HG03103 (cell line): ENCODE results near the gene TM4SF20.

Experiments
- ATAC-seq: cut with Tn5 transposase; IDR thresholded peaks from one replicate; pipeline ENCODE4 v1.9.1; 2021; ENCODE audit warnings: low read depth; ENCODE audit not compliant: unreplicated experiment

Gene TM4SF20

DNA sequence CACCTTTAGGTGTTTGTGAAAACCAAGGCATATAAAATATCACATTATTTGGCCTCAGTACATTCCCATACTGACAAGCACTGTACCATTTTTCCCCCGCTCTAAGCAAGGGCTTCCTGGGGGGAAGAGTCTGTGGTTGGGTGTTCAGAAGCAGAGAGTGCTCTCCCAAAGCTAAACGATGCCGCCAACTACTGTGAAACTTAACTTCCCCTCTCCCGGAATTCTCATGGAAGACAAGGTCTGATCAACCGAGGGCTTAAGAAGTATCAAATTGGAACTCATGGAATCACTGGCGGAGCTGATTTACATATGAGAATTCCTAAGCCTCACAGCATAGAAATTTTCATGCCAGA lies 54.5 kb downstream of the TM4SF20 start:
- ATAC-seq: no peak

DNA sequence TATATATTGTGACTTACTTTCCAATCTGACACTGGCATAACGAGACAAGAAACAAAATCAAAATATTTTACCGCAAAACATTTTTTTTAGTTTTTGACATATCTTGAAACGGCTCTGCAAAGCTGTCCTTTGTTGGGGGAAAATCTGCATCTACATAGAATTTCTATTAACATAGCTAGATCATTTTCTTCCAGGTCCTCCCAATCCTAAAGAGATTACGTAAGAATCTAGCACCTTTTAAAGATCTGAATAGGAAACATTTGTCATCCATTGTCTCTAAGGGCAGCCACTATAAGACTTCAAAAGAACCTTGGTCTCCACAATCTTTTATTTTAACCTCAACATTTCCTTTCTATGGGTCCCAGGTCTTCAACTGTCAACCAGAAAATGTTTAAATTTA lies 55.3 kb downstream of the TM4SF20 start:
- ATAC-seq: no peak

DNA sequence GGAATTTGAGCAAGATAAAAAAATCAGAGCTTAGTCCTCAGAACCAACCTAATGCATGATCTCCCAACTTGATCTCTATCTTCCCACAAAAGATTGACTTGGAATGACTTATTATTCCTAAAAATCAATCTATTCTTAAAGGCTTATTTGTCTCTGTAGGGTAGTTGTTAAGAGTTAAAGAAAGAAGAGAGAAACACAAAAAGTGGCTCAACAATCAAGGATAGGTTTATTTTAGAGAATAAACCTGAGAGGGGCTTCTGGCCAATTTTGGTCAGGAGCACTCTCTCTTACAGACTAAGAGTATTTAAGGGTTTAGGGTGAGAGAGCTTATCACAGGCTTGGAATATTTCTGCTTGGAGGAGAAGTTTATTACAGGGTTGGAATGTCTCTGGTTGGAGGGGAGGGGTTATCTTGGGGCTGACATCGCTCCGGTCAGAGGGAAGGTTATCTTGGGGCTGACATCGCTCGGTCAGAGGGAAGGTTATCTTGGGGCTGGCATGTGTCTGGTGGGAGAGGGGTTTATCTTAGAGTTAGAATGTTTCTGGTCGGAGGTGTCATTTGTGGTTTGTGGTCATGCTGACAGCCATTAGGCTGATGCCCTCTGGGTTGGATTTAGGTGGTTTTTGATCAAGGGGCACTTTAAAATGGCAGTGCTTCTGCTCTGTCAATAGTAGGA lies 56.4 kb downstream of the TM4SF20 start:
- ATAC-seq: no peak

DNA sequence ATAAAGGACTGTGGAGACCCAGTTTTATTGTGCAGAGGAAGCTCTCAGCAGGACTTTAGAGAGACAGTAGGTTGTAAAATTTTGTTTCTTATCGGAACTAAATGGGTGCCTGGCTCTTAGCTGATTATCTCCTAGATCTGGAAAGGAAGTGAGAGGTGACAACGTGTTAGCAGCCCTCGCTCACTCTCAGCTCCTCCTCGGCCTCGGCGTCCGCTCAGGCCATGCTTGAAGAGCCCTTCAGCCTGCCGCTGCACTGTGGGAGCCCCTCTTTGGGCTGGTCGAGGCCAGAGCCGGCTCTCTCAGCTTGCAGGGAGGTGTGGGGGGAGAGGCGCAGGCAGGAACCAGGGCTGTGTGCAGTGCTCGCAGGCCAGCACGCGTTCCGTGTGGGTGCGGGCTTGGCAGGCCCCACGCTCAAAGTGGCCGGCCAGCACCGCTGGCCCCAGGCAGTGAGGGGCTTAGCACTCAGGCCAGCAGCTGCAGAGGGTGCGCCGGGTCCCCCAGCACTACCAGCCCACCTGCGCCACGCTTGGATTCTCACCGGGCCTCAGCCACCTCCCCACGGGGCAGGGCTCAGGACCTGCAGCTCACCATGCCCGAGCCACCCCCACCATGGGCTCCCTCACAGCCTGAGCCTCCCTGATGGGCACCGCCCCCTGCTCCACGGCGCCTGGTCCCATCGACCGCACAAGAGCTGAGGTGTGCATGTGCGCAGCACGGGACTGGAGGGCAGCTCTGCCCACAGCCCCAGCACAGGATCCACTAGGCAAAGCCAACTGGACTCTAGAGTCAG lies 58.6 kb downstream of the TM4SF20 start:
- ATAC-seq: no peak

DNA sequence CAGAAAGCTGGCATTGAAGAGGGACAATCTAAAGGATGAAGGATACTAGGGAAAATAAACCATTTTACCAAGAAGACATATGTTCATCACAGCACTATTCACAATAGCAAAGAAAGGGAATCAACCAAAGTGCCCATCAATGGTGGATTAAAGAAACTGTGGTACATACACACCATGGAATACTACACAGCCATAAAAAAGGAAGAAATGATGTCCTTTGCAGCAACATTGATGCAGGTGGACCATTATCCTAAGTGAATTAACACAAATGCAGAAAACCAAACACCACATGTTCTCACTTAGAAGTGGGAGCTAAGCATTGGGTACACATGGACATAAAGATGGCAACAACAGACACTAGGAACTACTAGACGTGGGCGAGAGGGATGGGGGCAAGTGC lies 61.3 kb downstream of the TM4SF20 start:
- ATAC-seq: no peak

DNA sequence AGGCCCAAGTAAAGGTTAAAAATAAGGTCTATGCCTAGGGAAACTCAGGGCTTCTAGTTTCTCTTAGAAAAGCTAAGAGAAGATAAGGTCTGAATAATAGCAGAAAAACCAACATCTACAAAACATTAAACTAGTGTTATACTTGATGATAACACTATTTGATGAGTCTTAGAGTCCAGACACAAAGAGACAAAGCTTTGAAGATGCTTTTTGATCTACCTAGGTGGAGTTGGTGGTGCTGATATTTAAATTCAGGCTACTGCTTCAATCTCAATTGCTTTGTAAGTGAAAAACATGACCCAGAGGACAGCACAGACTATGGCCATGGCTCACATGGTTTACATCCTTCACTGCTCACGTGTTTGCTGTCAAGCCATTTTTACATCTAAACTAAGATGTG lies 65.8 kb downstream of the TM4SF20 start:
- no peak for ATAC-seq

DNA sequence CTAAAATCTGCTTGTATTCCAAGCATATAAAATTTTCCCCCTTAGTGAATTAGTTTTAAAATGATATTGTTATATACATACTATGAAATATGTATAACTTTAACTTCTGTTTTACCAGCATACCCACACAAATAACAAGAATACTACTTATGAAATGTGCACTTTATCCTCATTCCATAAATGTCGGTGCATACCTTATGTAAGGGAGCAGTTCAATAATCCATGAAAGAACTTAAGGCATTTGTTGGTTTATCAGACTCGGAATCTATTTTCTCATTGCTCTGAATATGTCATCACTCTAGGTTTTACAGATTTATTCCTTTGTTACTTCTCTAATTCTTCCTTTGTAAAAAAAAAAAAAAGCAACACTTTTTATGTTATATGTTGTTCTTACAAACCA lies 66.5 kb downstream of the TM4SF20 start:
- ATAC-seq: no peak
